Measurements from ENCODE around the gene LRRC27. TPM values are rescaled to one million over a fixed set of nuclear protein-coding genes. Genes with fewer than 3 reads are reported as not detected.
A peak's percentile ranks its signal among the peaks of the same experiment; 100 is the strongest.

Gene LRRC27
- total and polyA plus RNA-seq, 2 donors (not counting 1 experiment from before 2014, with no cell fraction given), result 23.6 to 25.6 TPM

DNA sequence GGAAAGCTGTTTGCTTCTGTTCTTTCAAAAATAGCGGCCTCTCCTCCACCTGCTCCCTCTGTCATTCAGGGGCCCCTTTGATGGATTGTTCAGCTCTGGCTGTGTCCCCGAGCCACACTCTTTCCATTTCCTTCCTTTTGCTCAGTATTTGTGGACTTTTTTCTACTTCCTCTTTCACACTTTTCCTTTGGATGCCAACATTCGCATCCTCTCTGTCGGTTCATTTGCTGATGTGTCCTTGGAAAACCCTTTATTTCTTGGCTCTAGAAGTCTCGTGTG, 53.3 kb downstream of the LRRC27 start:
- no peak overlapping the region for H3K27ac Mint-ChIP-seq
- Histone ChIP-seq H3K27ac (ENCODE audit: low read length in 2 of 2) (no peak overlapping the region), H3K9me3 (ENCODE audit: control extremely low read depth in 1 of 3, control insufficient read depth in 2 of 3, insufficient read depth in 1 of 3, low read length in 2 of 3) (no peaks in the 10 kb centered on the region), H4K20me1 (ENCODE audit: control insufficient read depth, insufficient read depth, low read length, poor library complexity, severe bottlenecking) (no peaks in the 10 kb centered on the region), H3K9ac (ENCODE audit: low read length) (no peak overlapping the region), H2AFZ (ENCODE audit: insufficient read depth, low read depth, low read length, poor library complexity, severe bottlenecking) (no peak overlapping the region), H3K4me3 (ENCODE audit: control extremely low read depth in 1 of 5, extremely low read depth in 1 of 5, insufficient read depth in 1 of 5, low read depth in 2 of 5, low read length in 4 of 5) (no peak overlapping the region), H3K27me3 (replicated peaks in 1 of 4; ENCODE audit: control extremely low read depth in 1 of 4, control insufficient read depth in 3 of 4, insufficient read depth in 4 of 4, low read length in 3 of 4) (no peaks in the 10 kb centered on the region), H3K4me1 (ENCODE audit: control insufficient read depth in 2 of 2, insufficient read depth in 2 of 2, low read length in 2 of 2) (peaks cover 6 to 21% of the 10 kb centered on the region in 2 donors), H3K4me2 (replicated peaks; ENCODE audit: low read depth, low read length, poor library complexity, severe bottlenecking) (no peak overlapping the region), H3K36me3 (replicated peaks in 1 of 2; ENCODE audit: control extremely low read depth in 1 of 2, control insufficient read depth in 1 of 2, extremely low read depth in 1 of 2, insufficient read depth in 2 of 2, low read length in 1 of 2) (no peaks in the 10 kb centered on the region), H3K79me2 (ENCODE audit: control insufficient read depth, insufficient read depth, low read length) (no peaks in the 10 kb centered on the region)
- TF ChIP-seq, protein P1, sequence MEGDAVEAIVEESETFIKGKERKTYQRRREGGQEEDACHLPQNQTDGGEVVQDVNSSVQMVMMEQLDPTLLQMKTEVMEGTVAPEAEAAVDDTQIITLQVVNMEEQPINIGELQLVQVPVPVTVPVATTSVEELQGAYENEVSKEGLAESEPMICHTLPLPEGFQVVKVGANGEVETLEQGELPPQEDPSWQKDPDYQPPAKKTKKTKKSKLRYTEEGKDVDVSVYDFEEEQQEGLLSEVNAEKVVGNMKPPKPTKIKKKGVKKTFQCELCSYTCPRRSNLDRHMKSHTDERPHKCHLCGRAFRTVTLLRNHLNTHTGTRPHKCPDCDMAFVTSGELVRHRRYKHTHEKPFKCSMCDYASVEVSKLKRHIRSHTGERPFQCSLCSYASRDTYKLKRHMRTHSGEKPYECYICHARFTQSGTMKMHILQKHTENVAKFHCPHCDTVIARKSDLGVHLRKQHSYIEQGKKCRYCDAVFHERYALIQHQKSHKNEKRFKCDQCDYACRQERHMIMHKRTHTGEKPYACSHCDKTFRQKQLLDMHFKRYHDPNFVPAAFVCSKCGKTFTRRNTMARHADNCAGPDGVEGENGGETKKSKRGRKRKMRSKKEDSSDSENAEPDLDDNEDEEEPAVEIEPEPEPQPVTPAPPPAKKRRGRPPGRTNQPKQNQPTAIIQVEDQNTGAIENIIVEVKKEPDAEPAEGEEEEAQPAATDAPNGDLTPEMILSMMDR (IDR thresholded peaks at IDR 0.05), result no peak
- TF ChIP-seq EZH2 (IDR thresholded peaks at IDR 0.05; ENCODE audit: borderline replicate concordance, insufficient read depth, low read depth, low read length, poor library complexity, severe bottlenecking), result no peak
- POLR2A ChIA-PET, result interaction anchor here (0.6 kb wide), 1 partner anchor 36 kb away, joined by 6 read pairs; no protein-coding TSS in a partner anchor
- no peak for DNase-seq
- CTCF ChIA-PET, result interaction anchor here (1.0 kb wide), 1 partner anchor 70 kb away, joined by 4 read pairs; no protein-coding TSS in a partner anchor
- 11% methylated on average over 5 of the region's 5 CpGs for WGBS (ENCODE audit: insufficient coverage)
- H3K9me3 Mint-ChIP-seq (ENCODE audit: insufficient read depth), result no peaks in the 10 kb centered on the region
- ATAC-seq (ENCODE audit: low read depth), result no peak
- H3K4me3 Mint-ChIP-seq, result no peak overlapping the region
- H3K27me3 Mint-ChIP-seq, result no peaks in the 10 kb centered on the region
- intact Hi-C loops (cut with micrococcal nuclease), result no loop called here
- peaks cover 7% of the 10 kb centered on the region for H3K4me1 Mint-ChIP-seq

DNA sequence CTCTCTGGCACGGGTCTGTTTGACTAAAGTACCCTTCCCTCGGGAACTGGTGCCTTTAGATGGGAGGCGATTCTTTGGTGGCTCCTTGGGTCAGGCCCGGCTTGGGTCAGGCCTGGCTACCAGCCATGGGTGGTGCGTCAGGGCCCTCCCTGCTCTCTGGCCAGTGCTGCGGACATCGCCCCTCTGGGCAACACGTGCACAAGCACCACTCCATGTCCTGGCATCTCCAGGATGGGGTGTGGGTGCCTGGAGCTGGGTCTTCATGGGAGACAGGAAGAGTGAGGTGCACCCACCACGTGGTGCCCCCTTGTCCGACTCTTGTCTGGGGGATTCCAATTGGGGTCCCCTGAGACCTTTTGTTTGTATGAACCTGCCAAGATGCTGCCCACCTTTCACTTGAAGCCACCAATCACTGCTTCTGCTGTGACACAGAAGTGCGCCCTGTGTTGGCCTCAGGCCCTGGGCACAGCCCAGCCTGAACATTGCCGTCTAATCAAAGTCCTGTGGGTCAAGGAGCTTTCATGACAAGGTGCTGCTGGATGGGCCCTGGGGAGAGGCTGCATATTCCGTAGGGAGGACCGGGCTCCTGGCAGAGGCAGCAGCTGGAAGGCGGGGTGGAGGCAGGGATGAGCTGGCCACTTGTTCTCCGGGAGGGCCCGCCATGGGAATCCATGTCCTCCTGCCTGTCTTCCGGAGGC, 53.9 kb downstream of the LRRC27 start:
- Histone ChIP-seq H3K79me2 (ENCODE audit: control insufficient read depth, insufficient read depth, low read length) (no peaks in the 10 kb centered on the region), H3K4me1 (ENCODE audit: control insufficient read depth in 2 of 2, insufficient read depth in 2 of 2, low read length in 2 of 2) (peaks cover 6 to 21% of the 10 kb centered on the region in 2 donors), H3K4me3 (ENCODE audit: control extremely low read depth in 1 of 5, extremely low read depth in 1 of 5, insufficient read depth in 1 of 5, low read depth in 2 of 5, low read length in 4 of 5) (no peak overlapping the region), H3K4me2 (replicated peaks; ENCODE audit: low read depth, low read length, poor library complexity, severe bottlenecking) (no peak overlapping the region), H3K27me3 (replicated peaks in 1 of 4; ENCODE audit: control extremely low read depth in 1 of 4, control insufficient read depth in 3 of 4, insufficient read depth in 4 of 4, low read length in 3 of 4) (no peaks in the 10 kb centered on the region), H3K9ac (ENCODE audit: low read length) (no peak overlapping the region), H3K27ac (ENCODE audit: low read length in 2 of 2) (no peak overlapping the region), H3K9me3 (ENCODE audit: control extremely low read depth in 1 of 3, control insufficient read depth in 2 of 3, insufficient read depth in 1 of 3, low read length in 2 of 3) (no peaks in the 10 kb centered on the region), H4K20me1 (ENCODE audit: control insufficient read depth, insufficient read depth, low read length, poor library complexity, severe bottlenecking) (no peaks in the 10 kb centered on the region), H3K36me3 (replicated peaks in 1 of 2; ENCODE audit: control extremely low read depth in 1 of 2, control insufficient read depth in 1 of 2, extremely low read depth in 1 of 2, insufficient read depth in 2 of 2, low read length in 1 of 2) (no peaks in the 10 kb centered on the region), H2AFZ (ENCODE audit: insufficient read depth, low read depth, low read length, poor library complexity, severe bottlenecking) (no peak overlapping the region)
- Mint-ChIP-seq H3K4me1 (peaks cover 7% of the 10 kb centered on the region), H3K27ac (peak overlapping the region; percentile 46), H3K27me3 (no peaks in the 10 kb centered on the region), H3K4me3 (no peak overlapping the region), H3K9me3 (ENCODE audit: insufficient read depth) (no peaks in the 10 kb centered on the region)
- ATAC-seq (ENCODE audit: low read depth), result no peak
- WGBS (ENCODE audit: insufficient coverage), result 89% methylated on average over 18 of the region's 18 CpGs
- ChIA-PET POLR2A (interaction anchor here (0.6 kb wide), 1 partner anchor 36 kb away, joined by 6 read pairs; no protein-coding TSS in a partner anchor), CTCF (interaction anchor here (1.0 to 1.1 kb wide), 2 partner anchors 61 to 69 kb away, joined by 4 read pairs; no protein-coding TSS in a partner anchor)
- no peak for DNase-seq
- intact Hi-C loops (cut with micrococcal nuclease), result no loop called here
- no peak for TF ChIP-seq EZH2 (IDR thresholded peaks at IDR 0.05; ENCODE audit: borderline replicate concordance, insufficient read depth, low read depth, low read length, poor library complexity, severe bottlenecking)
- TF ChIP-seq, protein P1 (IDR thresholded peaks at IDR 0.05), result no peak
